ENCODE results near the gene BTBD19.

BTBD19 gene

DNA sequence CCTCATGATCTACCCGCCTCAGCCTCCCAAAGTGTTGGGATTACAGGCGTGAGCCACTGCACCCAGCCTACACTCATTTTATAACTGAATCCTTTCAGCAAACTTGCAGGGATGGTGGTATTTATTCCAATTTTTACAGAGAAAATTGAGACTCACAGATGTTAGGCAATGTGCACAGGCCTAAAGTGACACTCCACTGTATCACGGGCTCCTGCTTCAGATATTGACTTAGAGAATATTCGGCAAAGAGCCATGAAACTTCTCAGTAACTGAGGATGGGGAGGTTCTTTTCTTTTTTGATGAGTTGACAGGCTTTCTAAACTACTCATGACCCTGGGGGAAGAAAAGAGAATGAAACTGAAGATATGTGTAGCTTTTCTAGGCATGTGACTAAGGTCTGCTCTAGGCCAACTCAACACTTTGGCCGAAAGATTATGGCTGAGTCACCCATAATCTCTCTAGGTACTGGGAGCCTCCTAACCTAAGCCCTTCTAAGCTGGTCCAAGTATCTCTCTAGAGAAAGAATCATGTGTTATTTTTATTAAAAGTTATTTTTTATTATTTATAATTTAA is 54.6 kb downstream of the BTBD19 start:
- no peak for DNase-seq

All from CD4-positive, alpha-beta T cell treated with Interleukin-6 for 4 hours (primary cell).